Left ventricle myocardium inferior (tissue), 1 donor: Measurements from ENCODE around the gene SPATA2. TPM values are rescaled to one million over a fixed set of nuclear protein-coding genes. Genes with fewer than 3 reads are reported as not detected.

Experiments used
- DNase-seq: peaks from one replicate; pipeline ENCODE4 v3.0.0-alpha.2; 2020
- H3K27ac ChIP-seq: fragments of 200-600 bp; replicated peaks from 2 replicates; pipeline ENCODE4 v1.8.0; 2021
- H3K27me3 ChIP-seq: fragments of 200-600 bp; 2 replicates; pipeline ENCODE4 v1.8.0; 2021; ENCODE audit warnings: low read depth
- H3K36me3 ChIP-seq: fragments of 200-600 bp; 2 replicates; pipeline ENCODE4 v1.8.0; 2021
- H3K4me1 ChIP-seq: fragments of 200-600 bp; 2 replicates; pipeline ENCODE4 v1.8.0; 2021
- H3K4me3 ChIP-seq: fragments of 200-600 bp; 2 replicates; pipeline ENCODE4 v1.8.0; 2021; ENCODE audit warnings: mild to moderate bottlenecking, moderate library complexity
- H3K9me3 ChIP-seq: fragments of 200-600 bp; replicated peaks from 2 replicates; pipeline ENCODE4 v1.8.0; 2021
- CTCF ChIP-seq: fragments of 200-600 bp; IDR thresholded peaks from 2 replicates; pipeline ENCODE4 v1.8.0; 2021; ENCODE audit warnings: antibody characterized with exemption, mild to moderate bottlenecking, borderline replicate concordance
- intact Hi-C: fragments of 100-400 bp; cut with micrococcal nuclease; formaldehyde crosslinking; loops from one replicate; pipeline ENCODE4 v1.11.0; 2022
- total RNA-seq: library from RNA; stranded (reverse); fragmentation: NEBNext Ultra II Directional; extraction: Animal tissue kit (Norgen Biotek cat#: 25700); gene quantifications from one replicate; pipeline ENCODE4 v1.2.1, GENCODE V29; 2021
- donor health status: DM: no; HTN: yes; CAD: no; lungs with severe emphysema.

Gene SPATA2
- total RNA-seq, 1 donor from 2014 or later, result 7.6 TPM

- DNase-seq, result no peak
- H3K36me3 ChIP-seq, result peaks cover 46% of the 10 kb centered on the region
- intact Hi-C loops, result no loop called here
- no peaks in the 10 kb centered on the region for H3K4me1 ChIP-seq
- no peak for TF ChIP-seq CTCF
- H3K9me3 ChIP-seq, result no peaks in the 10 kb centered on the region
- H3K4me3 ChIP-seq, result no peak overlapping the region
- no peak overlapping the region for H3K27ac ChIP-seq
- no peaks in the 10 kb centered on the region for H3K27me3 ChIP-seq
Observed at GRCh38 chr20:49868964-49869363, 46.4 kb downstream of the SPATA2 start.

- intact Hi-C loops, result no loop called here
- DNase-seq, result no peak
- TF ChIP-seq CTCF, result no peak
- H3K27ac ChIP-seq, result no peak overlapping the region
- no peaks in the 10 kb centered on the region for H3K27me3 ChIP-seq
- no peaks in the 10 kb centered on the region for H3K4me1 ChIP-seq
- H3K36me3 ChIP-seq, result peaks cover 50% of the 10 kb centered on the region
- no peaks in the 10 kb centered on the region for H3K9me3 ChIP-seq
- no peak overlapping the region for H3K4me3 ChIP-seq
Observed at GRCh38 chr20:49868538-49868937, 46.8 kb downstream of the SPATA2 start.

- Histone ChIP-seq H3K9me3 (no peaks in the 10 kb centered on the region), H3K27me3 (no peaks in the 10 kb centered on the region), H3K4me3 (no peak overlapping the region), H3K36me3 (peaks cover 56% of the 10 kb centered on the region), H3K4me1 (no peaks in the 10 kb centered on the region), H3K27ac (no peak overlapping the region)
- no peak for TF ChIP-seq CTCF
- no peak for DNase-seq
- intact Hi-C loops, result no loop called here
Observed at GRCh38 chr20:49867453-49868215, 47.7 kb downstream of the SPATA2 start.

- TF ChIP-seq CTCF, result no peak
- no peak overlapping the region for H3K4me3 ChIP-seq
- no peaks in the 10 kb centered on the region for H3K27me3 ChIP-seq
- H3K36me3 ChIP-seq, result peaks cover 60% of the 10 kb centered on the region
- no peaks in the 10 kb centered on the region for H3K4me1 ChIP-seq
- no peak overlapping the region for H3K27ac ChIP-seq
- no peak for DNase-seq
- H3K9me3 ChIP-seq, result no peaks in the 10 kb centered on the region
- intact Hi-C loops, result no loop called here
Observed at GRCh38 chr20:49866051-49866450, 49.3 kb downstream of the SPATA2 start.

- H3K9me3 ChIP-seq, result no peaks in the 10 kb centered on the region
- H3K27ac ChIP-seq, result no peak overlapping the region
- no peaks in the 10 kb centered on the region for H3K4me1 ChIP-seq
- H3K27me3 ChIP-seq, result no peaks in the 10 kb centered on the region
- TF ChIP-seq CTCF, result no peak
- peaks cover 60% of the 10 kb centered on the region for H3K36me3 ChIP-seq
- no peak for DNase-seq
- intact Hi-C loops, result no loop called here
- no peak overlapping the region for H3K4me3 ChIP-seq
Observed at GRCh38 chr20:49865559-49865958, 49.8 kb downstream of the SPATA2 start.
